HEK293T (cell line): ENCODE measurements around the gene BLOC1S1.

Source experiments
- CTCF ChIA-PET: fragments of 350-600 bp; formaldehyde crosslinking; extraction: SDS; loops from one replicate; lab custom pipeline; 2021; ENCODE audit warnings: antibody characterized with exemption, inconsistent platforms; lab: Yijun Ruan, JAX
- POLR2A ChIA-PET: fragments of 350-600 bp; formaldehyde crosslinking; extraction: SDS; loops from one replicate; lab custom pipeline; 2020; ENCODE audit warnings: antibody characterized with exemption, inconsistent platforms; lab: Yijun Ruan, JAX
- DNase-seq: peaks from one replicate; pipeline ENCODE4 v3.0.0; 2012; ENCODE audit warnings: mixed read lengths; ENCODE audit errors: extremely low spot score
- ARNT ChIP-seq: fragments of 450-650 bp; IDR thresholded peaks from 2 replicates; pipeline ENCODE4 v1.6.1; 2017; ENCODE audit warnings: mild to moderate bottlenecking
- BHLHE40 ChIP-seq: fragments of 450-650 bp; IDR thresholded peaks from 2 replicates; pipeline ENCODE4 v1.6.1; 2016; ENCODE audit warnings: mild to moderate bottlenecking, moderate library complexity, borderline replicate concordance
- CTBP1 ChIP-seq: fragments of 450-650 bp; IDR thresholded peaks from 2 replicates; pipeline ENCODE4 v1.6.1; 2016; ENCODE audit warnings: borderline replicate concordance
- ELF4 ChIP-seq: fragments of 450-650 bp; IDR thresholded peaks from 2 replicates; pipeline ENCODE4 v1.6.1; 2017; ENCODE audit warnings: antibody characterized with exemption
- FOXA1 ChIP-seq: fragments of 450-650 bp; IDR thresholded peaks from 2 replicates; pipeline ENCODE4 v1.6.1; 2016; ENCODE audit warnings: mild to moderate bottlenecking
- FOXK2 ChIP-seq: fragments of 450-650 bp; IDR thresholded peaks from 2 replicates; pipeline ENCODE4 v1.6.1; 2016; ENCODE audit warnings: mild to moderate bottlenecking
- FOXM1 ChIP-seq: fragments of 450-650 bp; IDR thresholded peaks from 2 replicates; pipeline ENCODE4 v1.6.1; 2017; ENCODE audit warnings: mild to moderate bottlenecking, borderline replicate concordance
- HDGF ChIP-seq: fragments of 450-650 bp; IDR thresholded peaks from 2 replicates; pipeline ENCODE4 v1.6.1; 2017; ENCODE audit warnings: antibody characterized with exemption, borderline replicate concordance
- L3MBTL2 ChIP-seq: fragments of 450-650 bp; conservative IDR thresholded peaks from 2 replicates; pipeline ENCODE4 v1.6.1; 2016; ENCODE audit warnings: mild to moderate bottlenecking
- LEF1 ChIP-seq: fragments of 450-650 bp; IDR thresholded peaks from 2 replicates; pipeline ENCODE4 v1.6.1; 2017; ENCODE audit warnings: mild to moderate bottlenecking, borderline replicate concordance
- NFRKB ChIP-seq: fragments of 450-650 bp; IDR thresholded peaks from 2 replicates; pipeline ENCODE4 v1.6.1; 2016; ENCODE audit warnings: mild to moderate bottlenecking, moderate library complexity
- SP1 ChIP-seq: fragments of 450-650 bp; IDR thresholded peaks from 2 replicates; pipeline ENCODE4 v1.6.1; 2017
- SUZ12 ChIP-seq: fragments of 450-650 bp; IDR thresholded peaks from 2 replicates; pipeline ENCODE4 v1.6.1; 2016; ENCODE audit warnings: mild to moderate bottlenecking
- TARDBP ChIP-seq: fragments of 450-650 bp; IDR thresholded peaks from 2 replicates; pipeline ENCODE4 v1.6.1; 2016
- ZNF384 ChIP-seq: fragments of 450-650 bp; IDR thresholded peaks from 2 replicates; pipeline ENCODE4 v1.6.1; 2016
- TF ChIP-seq, protein P1 (sequence below): fragments of 450-650 bp; IDR thresholded peaks from 2 replicates; pipeline ENCODE4 v1.6.1; 2016

BLOC1S1 gene

DNA sequence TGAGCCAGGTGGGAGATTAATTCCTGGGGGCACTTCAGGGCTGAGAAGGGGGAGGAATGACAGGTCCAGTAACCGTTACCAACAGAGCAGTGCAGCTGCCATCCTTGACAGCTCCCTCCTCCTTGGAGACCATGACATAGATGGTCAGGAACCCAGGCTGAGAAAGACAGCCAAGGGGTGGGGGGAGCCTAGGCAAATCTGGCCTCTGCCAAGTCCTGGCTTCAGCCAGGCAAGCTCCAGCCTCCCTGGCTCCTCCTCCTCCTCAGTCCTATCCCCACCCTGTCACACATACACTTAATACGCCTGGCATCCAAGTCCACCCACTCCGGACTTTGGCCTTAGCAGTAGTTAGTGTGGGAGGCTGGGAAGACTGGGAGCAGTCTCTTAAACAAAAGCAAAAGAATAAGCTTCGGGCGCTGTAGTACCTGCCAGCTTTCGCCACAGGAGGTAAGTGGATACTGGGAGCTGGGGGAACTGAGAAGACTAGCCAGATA is 4.3 kb downstream of the BLOC1S1 start, which contains the start of gene RDH5:
Gene RDH5 (plus strand): TSS at position 323 of the 494 bp plus-strand sequence. CDS start 792 bp downstream, outside the sequence.
- no peak for DNase-seq
- TF ChIP-seq BHLHE40, result no peak
- ChIA-PET CTCF (interaction anchor here (0.8 to 1.6 kb wide), 3 partner anchors 10 to 64 kb away, joined by 3 to 9 read pairs (median 3); a partner anchor contains a TSS), POLR2A (interaction anchor here (0.8 to 5.4 kb wide), 6 partner anchors 9 to 109 kb away, joined by 3 to 30 read pairs (median 3); partner anchors contain the start of genes CD63 and DNAJC14)

DNA sequence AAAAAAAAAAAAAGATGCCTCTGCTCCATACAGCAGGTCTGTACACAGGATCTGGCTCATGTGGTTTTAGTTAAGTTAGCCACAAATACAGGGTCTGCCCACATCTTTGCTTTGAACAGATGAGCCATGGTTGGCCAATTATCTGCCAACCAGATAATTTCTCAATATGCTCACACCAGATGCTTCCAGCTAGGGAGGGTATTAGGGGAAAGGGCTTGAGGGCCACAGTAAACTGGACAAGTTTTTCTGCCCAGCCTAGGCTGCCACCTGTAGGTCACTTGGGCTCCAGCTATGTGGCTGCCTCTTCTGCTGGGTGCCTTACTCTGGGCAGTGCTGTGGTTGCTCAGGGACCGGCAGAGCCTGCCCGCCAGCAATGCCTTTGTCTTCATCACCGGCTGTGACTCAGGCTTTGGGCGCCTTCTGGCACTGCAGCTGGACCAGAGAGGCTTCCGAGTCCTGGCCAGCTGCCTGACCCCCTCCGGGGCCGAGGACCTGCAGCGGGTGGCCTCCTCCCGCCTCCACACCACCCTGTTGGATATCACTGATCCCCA is 5.1 kb downstream of the BLOC1S1 start:
- ChIA-PET CTCF (interaction anchor here (1.5 to 1.6 kb wide), 2 partner anchors 17 to 39 kb away, joined by 6 to 9 read pairs; a partner anchor contains a TSS), POLR2A (interaction anchor here (0.7 to 1.3 kb wide), 4 partner anchors 9 to 74 kb away, joined by 3 to 4 read pairs (median 3); no protein-coding TSS in a partner anchor)
- TF ChIP-seq SUZ12 (no peak), BHLHE40 (no peak), ZNF384 (no peak), L3MBTL2 (no peak)
- TF ChIP-seq, protein P1, sequence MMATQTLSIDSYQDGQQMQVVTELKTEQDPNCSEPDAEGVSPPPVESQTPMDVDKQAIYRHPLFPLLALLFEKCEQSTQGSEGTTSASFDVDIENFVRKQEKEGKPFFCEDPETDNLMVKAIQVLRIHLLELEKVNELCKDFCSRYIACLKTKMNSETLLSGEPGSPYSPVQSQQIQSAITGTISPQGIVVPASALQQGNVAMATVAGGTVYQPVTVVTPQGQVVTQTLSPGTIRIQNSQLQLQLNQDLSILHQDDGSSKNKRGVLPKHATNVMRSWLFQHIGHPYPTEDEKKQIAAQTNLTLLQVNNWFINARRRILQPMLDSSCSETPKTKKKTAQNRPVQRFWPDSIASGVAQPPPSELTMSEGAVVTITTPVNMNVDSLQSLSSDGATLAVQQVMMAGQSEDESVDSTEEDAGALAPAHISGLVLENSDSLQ, result no peak
- no peak for DNase-seq

DNA sequence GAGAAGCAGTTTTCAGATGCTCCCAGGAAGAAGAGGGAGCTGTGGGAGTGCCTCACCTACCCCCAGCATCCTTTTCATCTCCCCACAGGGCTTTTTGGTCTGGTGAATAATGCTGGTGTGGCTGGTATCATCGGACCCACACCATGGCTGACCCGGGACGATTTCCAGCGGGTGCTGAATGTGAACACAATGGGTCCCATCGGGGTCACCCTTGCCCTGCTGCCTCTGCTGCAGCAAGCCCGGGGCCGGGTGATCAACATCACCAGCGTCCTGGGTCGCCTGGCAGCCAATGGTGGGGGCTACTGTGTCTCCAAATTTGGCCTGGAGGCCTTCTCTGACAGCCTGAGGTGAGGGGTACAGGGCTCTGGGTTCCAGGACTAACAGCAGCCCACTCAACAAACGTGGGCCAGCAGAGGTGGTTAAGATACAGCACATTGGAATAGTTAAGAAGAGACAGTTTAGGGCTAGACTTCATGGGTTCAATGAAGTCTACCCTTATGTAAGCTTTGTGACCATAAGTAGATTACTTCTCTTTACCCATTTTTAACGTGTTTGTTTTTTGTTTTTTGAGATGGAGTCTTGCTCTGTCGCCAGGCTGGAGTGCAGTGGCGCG is 5.9 kb downstream of the BLOC1S1 start:
- ChIA-PET POLR2A (interaction anchor here (0.5 to 1.3 kb wide), 2 partner anchors 12 to 63 kb away, joined by 3 read pairs; no protein-coding TSS in a partner anchor), CTCF (interaction anchor here (1.5 to 1.6 kb wide), 2 partner anchors 16 to 40 kb away, joined by 6 to 9 read pairs; a partner anchor contains a TSS)
- TF ChIP-seq TARDBP (no peak), HDGF (no peak), ARNT (no peak), SP1 (no peak), CTBP1 (no peak), FOXA1 (no peak)
- DNase-seq, result no peak

DNA sequence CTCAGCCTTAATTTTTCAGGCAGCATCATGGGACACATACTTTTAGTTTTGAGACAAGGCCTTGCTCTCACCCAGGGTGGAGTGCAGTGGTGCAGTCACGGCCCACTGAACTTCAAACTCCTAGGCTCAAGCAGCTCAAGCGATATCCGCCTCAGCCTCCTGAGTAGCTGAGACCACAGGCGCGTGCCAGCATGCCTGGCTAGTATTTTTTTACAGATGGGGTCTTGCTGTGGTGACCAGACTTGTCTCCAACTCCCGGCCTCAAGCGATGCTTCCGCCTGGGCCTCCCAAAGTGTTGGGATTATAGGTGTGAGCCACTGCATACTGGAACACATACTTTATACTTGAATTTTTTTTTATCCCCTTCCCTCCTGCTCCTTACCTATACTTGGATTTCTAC is 7.1 kb downstream of the BLOC1S1 start:
- CTCF ChIA-PET, result interaction anchor here (1.1 to 3.5 kb wide), 3 partner anchors 10 to 42 kb away, joined by 3 to 30 read pairs (median 4); a partner anchor contains a TSS
- TF ChIP-seq ARNT (no peak), ZNF384 (no peak), CTBP1 (no peak)
- no peak for DNase-seq

DNA sequence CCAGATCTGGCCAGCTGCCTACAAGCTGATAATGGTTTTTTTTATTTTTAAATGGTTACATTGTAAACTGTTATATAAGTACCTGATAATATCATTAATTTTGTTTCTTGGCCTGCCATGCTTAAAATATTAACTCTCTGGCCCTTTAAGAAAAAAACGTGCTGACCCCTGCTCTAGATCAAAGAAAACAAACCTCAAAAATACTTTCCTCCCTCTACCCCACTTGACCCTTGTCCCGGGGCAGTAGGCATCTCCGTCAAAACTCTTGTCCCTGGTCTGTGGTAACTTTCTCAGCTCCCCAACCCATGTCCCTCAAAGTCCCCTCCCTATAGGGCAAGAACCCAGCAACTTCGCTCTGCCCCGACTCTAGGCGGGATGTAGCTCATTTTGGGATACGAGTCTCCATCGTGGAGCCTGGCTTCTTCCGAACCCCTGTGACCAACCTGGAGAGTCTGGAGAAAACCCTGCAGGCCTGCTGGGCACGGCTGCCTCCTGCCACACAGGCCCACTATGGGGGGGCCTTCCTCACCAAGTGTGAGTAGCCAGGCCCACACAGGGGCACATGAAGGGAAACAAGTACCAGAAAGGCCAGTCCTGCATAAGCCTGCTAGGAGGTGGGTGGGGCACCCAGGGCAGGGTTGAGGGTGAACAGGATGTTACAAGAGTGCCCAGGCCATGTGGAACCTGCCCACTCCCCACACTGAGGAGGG is 7.8 kb downstream of the BLOC1S1 start:
- POLR2A ChIA-PET, result interaction anchor here (1.4 to 1.5 kb wide), 2 partner anchors 12 kb away, joined by 3 read pairs; no protein-coding TSS in a partner anchor
- TF ChIP-seq BHLHE40 (no peak), SP1 (no peak), CTBP1 (no peak), NFRKB (no peak)
- no peak for DNase-seq
- CTCF ChIA-PET, result interaction anchor here (1.1 to 3.5 kb wide), 3 partner anchors 9 to 42 kb away, joined by 3 to 30 read pairs (median 4); a partner anchor contains a TSS

More for the DNA sequence above, 7.1 kb downstream of the BLOC1S1 start:
- POLR2A ChIA-PET, result interaction anchor here (1.5 kb wide), 1 partner anchor 11 kb away, joined by 3 read pairs; no protein-coding TSS in a partner anchor

DNA sequence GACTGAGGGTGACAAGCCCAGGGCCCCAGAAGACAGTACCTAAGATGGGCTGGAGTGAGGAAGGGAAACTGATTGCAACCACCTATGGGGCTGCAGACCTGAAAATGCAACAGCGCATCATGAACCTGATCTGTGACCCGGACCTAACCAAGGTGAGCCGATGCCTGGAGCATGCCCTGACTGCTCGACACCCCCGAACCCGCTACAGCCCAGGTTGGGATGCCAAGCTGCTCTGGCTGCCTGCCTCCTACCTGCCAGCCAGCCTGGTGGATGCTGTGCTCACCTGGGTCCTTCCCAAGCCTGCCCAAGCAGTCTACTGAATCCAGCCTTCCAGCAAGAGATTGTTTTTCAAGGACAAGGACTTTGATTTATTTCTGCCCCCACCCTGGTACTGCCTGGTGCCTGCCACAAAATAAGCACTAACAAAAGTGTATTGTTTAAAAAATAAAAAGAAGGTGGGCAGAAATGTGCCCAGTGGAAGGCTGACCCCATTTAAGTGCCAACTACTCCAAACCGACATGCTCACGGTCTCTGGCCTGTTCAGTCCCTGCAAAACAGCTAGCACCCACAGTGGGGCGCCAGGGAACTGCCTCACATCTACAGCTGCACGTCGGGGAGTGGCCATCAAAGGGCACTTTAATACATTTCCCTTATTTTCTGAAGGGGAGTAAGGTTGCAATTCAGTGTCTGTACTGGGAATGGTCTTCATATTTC is 8.5 kb downstream of the BLOC1S1 start:
- ChIA-PET CTCF (interaction anchor here (0.6 to 3.5 kb wide), 6 partner anchors 8 to 1083 kb away, joined by 3 to 30 read pairs (median 4); partner anchors contain the start of gene BLOC1S1), POLR2A (interaction anchor here (1.0 to 1.4 kb wide), 3 partner anchors 8 to 14 kb away, joined by 3 to 10 read pairs (median 5); partner anchors contain the start of gene BLOC1S1)
- DNase-seq, result peak; percentile 65
- TF ChIP-seq FOXK2, result no peak
- no peak for TF ChIP-seq LEF1
- no peak for TF ChIP-seq BHLHE40
- TF ChIP-seq FOXA1, result no peak
- TF ChIP-seq L3MBTL2, result no peak

DNA sequence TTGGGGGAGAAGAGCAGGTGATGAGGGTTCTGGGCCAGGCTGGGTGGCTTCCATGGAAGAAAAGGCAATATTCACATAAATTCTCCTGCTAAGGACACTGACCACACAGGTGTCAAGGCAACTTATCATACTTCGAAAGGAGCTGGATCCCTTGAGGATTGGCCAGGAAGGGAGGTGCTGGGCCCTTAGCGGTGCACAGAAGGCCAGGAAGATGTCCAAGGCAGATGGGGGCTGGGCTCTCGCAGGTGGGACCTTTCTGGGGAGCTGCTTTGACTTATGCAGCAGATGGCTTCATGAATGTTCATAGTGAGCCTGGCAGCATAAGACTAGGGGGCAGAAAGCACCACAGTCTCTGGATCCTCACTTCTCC is 9.1 kb downstream of the BLOC1S1 start:
- DNase-seq, result no peak
- TF ChIP-seq ELF4 (no peak), SUZ12 (no peak), LEF1 (no peak), NFRKB (no peak), FOXA1 (no peak), SP1 (no peak), FOXK2 (no peak), BHLHE40 (no peak), CTBP1 (no peak), HDGF (no peak), L3MBTL2 (no peak), TARDBP (no peak), ARNT (no peak), ZNF384 (no peak), FOXM1 (no peak)
- TF ChIP-seq, protein P1, result no peak
- CTCF ChIA-PET, result interaction anchor here (0.6 to 3.5 kb wide), 5 partner anchors 9 to 1083 kb away, joined by 3 to 30 read pairs (median 4); partner anchors contain the start of gene BLOC1S1
- POLR2A ChIA-PET, result interaction anchor here (1.0 to 1.4 kb wide), 2 partner anchors 9 to 13 kb away, joined by 5 to 10 read pairs; partner anchors contain the start of gene BLOC1S1
